HG02588 (cell line): ENCODE data around the gene OTUD3.
A peak's percentile ranks its signal among the peaks of the same experiment; 100 is the strongest.
"Not testable (repeated sequence)": the region's sequence is repeated elsewhere in the genome, so short reads cannot be mapped to it uniquely, and the experiment has no call there.

Source experiments
- ATAC-seq: cut with Tn5 transposase; IDR thresholded peaks from one replicate; pipeline ENCODE4 v1.9.1; 2021; ENCODE audit warnings: mild to moderate bottlenecking, moderate library complexity; ENCODE audit not compliant: unreplicated experiment

OTUD3 gene, protein sequence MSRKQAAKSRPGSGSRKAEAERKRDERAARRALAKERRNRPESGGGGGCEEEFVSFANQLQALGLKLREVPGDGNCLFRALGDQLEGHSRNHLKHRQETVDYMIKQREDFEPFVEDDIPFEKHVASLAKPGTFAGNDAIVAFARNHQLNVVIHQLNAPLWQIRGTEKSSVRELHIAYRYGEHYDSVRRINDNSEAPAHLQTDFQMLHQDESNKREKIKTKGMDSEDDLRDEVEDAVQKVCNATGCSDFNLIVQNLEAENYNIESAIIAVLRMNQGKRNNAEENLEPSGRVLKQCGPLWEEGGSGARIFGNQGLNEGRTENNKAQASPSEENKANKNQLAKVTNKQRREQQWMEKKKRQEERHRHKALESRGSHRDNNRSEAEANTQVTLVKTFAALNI

DNA sequence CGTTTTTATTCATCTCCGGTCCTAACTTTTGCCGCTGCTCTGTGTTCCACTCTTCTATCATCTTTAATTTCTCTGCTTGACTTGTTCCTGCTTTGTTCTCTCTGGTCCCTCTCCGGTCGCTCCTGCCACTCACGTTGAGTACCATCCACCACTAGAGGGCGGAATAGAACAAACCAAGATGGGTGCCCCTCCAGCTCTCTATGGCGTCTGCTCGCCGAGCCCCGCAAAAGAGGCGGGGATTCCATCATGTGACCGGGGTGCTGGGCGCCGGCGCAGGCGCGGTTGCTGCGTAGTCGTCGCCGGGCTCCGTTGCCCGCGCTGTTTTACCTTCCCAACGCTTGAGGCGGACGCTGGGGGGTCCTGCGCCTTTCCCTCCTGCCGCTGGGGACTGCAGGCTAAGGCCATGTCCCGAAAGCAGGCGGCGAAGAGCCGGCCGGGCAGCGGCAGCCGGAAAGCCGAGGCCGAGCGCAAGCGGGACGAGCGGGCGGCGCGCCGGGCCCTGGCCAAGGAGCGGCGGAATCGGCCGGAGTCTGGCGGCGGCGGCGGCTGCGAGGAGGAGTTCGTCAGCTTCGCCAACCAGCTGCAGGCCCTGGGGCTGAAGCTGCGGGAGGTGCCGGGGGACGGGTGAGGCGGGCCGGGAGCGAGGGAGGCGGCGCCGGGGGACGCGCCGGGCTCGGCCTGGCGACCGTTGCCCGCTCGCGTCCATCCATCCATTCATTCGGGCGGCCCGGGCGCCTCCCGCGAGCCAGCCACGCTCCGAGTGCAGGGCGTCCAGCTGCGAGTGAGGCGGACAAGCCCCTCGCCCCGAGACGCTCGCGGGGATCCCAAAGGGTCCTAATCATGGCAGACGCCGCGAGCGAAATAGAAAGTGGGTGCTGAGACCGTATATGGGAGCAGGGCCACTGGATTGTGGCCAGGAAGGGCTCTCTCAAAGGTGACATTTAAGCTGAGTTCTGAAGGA is at the start of gene OTUD3:
Gene OTUD3, plus strand, starts transcription at position 285 of the 961 bp plus-strand sequence. Its CDS starts 119 bp downstream, at position 404.
- ATAC-seq = peak; percentile 88

DNA sequence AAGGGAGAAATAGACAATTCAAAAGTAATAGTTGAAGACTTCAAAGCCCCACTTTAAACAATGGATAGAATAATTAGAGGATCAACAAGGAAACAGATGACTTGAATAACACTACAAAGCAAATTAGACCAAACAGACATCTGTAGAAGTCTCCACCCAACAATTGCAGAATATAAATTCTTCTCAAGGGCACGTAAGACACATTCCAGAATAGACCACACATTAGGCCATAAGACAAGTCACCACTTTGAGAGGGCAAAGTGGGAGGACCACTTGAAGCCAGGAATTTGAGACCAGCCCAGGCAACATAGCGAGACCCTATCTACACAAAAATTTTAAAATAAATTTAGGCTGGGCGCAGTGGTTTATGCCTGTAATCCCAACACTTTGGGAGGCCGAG is 46.6 kb upstream of the OTUD3 start:
- ATAC-seq = no peak

DNA sequence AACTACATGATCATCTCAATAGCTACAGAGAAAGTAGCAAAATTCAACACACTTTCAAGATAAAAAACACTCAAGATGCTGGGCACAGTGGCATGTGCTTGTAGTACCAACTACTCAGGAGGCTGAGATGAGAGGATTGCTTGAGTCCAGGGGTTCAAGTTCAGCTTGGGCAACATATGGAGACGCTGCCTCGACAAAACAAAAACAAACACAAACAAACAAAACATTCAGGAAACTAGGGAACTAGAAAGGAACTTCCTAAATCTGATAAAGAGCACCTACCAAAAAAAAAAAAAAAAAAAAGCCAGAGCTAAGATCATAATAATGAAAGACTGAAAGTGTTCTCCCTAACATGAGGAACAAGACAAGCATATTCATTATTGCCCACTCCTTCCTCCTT is 44.3 kb upstream of the OTUD3 start:
- ATAC-seq = no peak

DNA sequence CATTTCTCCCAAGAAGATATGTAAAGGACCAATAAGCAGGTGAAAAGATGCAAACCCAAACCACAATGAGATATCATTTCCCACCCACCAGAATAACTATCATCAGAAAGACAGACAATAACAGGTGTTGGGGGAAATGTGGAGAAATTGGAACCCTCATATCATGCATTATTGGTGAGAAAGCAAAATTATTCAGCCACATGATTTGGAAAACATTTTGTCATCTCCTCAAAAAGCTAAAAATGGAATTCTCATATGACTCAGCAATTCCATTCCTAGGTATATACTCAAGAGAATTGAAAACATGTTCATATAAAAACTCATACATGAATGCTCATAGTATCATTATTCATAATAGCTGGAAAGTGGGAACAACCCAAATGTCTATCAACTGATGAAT is 42.0 kb upstream of the OTUD3 start:
- no peak for ATAC-seq

DNA sequence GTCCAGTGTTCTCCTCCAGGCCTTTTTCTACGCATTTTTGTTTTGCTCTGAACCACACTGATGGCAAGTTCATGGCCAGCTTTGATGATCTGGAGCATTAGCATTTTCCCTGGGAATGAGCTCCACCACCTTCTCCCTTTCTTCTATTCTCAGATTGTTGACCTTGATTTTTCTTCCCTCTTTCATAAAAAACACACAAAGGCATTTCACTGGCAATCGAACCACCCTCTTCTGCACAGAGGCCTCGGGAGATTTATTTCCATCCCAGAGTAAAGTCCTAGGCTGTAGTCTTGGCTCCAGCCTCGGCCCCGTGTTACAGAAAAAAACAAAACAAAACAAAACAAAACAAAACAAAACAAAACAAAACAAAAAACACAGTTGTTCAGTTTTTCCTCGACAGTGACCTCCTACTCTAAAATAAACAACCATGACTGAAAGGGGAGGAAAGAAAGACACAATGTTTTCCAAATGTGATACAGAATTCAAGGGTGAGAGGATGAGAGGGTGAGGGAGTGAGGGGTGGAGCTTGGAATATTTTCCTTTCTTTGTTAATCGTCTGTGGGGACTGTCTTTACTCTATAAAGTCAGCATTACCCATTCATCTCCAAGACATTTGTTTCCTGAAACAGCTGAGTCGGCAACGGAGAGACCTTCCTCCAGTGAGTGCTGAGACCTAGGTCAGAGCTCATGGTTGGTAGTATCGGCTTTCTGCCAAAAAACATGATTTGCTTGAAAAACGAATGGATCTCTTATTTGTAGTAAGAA is 37.3 kb upstream of the OTUD3 start:
- ATAC-seq = no peak

DNA sequence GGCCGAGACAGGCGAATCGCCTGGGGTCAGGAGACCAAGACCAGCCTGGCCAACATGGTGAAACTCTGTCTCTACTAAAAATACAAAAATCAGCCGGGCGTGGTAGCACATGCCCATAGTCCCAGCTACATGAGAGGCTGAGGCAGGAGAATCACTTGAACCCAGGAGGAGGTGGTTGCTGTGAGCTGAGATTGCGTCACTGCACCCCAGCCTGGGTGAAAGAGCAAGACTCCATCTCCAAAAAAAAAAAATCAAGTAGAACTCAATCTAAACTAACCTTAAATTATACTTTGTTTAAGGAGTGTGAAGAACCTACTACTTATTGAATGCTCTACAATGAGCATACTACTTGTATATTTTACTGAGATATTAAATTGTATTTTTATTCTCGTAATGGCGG is 36.6 kb upstream of the OTUD3 start:
- no peak for ATAC-seq

DNA sequence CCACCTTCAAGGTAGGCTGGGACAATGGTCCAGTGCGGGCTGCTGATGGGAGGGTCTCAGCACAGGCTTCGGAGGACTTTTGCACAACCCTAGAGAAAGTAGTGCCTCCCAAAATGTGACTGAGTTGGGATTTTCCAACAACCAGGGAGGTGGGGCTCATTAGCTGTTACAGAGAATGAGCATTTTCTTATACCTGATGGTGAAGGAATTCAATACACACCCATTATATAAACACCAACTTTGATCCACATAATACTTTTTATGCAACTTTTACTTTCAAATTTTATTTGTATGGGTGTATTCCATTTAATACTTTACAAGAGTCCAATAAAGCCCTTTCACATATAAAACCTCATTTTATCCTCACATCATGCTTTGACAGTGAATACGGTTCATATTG is 35.9 kb upstream of the OTUD3 start:
- ATAC-seq = no peak

DNA sequence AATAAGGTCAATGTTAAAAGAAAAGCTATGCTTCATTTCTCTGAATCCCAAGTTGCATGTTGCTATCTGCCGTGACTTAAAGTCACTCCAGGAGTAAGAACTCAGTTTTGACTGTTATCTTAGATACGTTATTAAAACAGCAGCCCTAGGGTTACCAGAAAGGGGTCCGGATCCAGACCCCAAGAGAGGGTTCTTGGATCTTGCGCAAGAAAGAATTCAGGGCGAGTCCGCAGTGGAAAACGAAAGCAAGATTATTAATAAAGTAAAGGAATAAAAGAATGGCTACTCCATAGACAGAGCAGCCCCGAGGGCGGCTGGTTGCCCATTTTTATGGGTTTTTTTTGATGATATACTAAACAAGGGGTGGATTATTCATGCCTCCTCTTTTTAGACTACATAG is 34.9 kb upstream of the OTUD3 start:
- not testable (repeated sequence) for ATAC-seq

DNA sequence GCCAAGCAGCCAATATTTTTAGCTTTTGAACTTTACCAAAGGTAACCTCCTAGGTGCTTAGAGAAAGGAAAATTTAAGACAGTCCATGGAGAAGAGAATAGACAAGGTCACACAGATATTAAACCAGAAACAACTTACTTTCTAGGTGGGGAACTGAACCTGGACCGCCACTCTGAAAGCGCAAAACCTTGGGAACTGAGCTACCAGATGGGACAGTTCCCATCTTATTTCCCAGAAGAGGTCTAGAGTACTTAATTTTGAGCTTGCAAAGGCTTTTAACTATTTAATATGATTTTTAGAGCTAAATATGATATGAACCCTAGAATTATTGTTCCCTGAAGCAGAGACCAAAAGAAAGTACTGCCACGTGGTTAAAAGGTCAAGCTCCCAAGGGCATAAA is 32.9 kb upstream of the OTUD3 start:
- ATAC-seq = not testable (repeated sequence)

DNA sequence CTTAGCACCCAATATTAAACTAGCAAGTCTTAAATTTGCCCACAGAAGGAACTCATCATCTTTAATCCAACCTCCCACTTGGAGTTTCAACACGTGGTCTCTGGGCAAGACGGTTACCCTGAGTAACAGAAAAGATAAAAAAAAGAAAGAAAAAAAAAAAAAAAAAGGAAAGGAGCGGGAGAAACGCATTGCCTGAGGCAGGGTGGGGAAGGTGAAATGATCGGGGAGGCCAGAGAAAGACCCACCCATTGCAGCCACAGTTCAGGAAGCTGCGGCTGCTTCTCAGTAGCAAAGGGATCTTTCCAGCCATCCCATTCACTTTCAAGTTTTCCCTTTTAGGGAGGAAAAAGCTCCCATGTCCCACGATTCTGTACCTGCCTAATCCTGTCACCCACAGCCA is 32.0 kb upstream of the OTUD3 start:
- no peak for ATAC-seq

DNA sequence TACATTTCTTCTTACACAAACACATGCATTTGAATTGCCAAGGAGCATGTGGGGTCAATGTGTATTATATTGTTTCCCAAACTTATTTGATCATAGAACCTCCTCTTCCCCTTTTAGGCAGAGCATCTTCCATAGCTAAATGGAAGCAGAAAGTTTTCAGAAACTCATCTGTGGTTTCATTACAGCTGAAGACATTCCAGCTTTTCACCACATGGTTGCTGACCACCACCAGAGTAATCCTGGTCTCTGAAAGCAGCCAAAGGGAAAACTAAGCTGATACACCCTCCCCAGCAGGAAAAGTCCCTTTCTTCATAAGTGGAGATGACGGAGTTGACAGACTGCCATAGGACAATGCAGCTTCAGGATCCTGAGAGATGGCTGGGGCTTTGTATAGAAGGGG is 30.2 kb upstream of the OTUD3 start:
- ATAC-seq = no peak

DNA sequence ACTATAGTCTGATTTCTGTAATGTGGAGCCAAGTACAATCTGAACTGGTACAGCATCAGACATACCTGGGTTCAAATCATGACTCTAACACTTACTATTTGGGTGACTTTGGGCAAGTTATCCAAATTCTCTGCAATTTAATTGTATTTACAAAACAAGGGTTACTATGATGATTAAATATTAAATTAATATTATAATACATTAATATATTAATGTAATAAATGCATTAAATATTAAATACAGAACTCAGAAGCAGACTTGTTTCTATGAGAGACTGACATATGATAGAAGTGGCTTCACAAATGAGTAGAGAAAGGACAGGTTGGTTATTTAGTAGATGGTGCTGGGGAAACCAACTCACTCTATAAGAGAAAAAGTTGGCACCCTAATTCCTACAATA is 27.3 kb upstream of the OTUD3 start:
- no peak for ATAC-seq

DNA sequence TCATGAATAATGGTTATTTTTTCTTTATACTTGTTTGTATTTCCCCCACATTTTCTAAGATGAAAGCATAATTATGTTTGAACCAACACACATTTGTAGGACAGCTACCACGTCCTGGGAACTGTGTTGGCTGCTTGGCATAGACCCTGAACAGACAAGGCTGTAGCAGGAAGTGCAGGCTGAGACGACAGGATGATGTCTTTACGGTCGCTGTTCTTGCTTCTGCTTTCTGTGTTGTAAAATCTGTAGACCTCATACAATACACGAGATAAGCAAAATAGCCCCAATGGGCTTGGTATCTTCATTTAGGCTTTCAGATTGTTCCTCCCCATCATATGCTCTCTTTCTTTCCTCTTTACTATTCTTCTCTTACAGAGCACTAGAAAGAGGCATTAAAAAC is 23.3 kb upstream of the OTUD3 start:
- no peak for ATAC-seq

DNA sequence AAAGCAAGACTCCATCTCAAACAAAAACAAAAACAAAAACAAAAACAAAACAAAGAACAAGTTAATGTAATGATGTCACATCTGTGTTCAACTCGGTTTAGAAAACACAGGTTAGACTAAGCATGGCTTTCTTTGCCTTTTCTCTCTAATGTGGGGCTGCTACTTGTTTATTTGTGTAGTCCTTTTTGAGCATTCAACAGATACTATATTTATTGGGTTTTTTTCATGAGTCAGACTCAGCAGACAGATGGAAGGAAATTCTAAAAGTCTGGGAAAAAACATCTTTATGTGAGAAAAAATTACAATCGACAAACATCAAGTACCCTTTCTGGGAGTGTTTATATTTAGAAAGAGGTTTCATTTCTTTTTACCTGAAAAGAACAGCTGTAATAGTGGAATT is 22.3 kb upstream of the OTUD3 start:
- ATAC-seq = no peak

DNA sequence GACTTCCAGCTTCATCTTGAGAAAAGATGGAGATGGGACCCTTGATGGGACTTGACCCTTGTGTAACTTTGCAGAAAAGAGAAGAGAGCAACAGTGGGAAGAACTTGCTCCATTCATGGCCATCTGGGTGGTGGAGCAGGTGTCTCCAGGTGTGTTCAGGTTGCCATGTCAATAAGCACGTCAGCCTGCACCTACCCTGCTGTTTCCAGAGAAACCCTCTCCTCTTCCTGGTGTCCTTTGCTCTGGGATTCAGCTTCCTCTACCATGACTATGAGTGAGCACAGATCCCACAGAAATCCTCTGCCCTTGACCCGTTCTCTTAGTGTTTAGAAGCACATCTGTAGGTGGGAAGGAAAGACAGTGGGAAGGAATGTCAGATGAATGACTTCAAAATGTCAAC is 21.8 kb upstream of the OTUD3 start:
- no peak for ATAC-seq

DNA sequence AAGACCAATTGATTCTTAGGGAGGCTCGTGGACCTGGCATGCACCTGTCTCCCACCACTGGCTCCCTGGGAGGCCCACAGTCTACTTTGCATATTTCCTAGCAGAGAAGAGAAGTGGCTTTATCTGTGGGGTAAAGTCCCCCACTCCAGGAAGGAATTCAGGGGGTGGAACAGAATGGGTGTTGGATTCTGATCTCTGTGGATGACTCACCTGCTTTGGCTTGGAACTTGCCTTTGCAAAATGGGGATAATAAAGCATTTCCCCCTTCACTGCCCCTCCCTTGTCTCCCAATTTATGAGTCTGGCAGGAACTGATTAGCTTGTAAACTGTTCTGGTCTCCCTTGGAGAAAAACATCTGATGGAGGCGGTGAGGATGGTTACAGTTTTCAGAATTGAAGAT is 21.2 kb upstream of the OTUD3 start:
- ATAC-seq = no peak

DNA sequence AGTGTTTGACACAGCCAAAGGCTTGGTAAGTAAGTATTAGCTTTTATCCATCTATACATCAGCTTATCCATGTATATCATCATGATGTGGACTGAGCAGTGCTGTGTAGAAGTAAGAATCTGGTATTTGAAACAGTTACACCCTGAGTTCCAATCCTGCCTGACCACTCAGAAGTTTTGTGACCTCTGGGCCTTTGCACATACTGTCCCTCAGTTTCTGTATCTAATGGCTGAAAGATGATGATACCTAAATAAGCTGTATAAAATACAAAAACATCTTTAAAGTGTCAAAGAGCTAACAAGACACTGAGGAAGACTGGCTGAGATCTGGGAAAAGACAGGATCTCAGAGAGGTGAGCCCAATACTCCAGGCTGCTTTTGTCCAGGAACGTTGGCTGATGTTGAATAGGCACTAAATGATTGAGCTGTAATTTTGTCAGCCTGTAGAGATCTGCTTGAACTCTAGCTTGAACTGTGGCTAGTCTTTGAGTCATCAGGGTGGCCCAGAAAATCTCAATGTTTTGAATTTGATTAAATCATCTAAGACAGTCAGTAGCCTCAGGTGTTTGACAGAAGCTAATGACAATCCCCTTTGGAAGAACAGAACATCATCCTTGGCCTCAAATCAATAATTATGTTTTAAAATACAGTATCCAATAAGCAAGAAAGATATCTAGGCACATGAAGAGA is 20.2 kb upstream of the OTUD3 start:
- ATAC-seq = no peak

DNA sequence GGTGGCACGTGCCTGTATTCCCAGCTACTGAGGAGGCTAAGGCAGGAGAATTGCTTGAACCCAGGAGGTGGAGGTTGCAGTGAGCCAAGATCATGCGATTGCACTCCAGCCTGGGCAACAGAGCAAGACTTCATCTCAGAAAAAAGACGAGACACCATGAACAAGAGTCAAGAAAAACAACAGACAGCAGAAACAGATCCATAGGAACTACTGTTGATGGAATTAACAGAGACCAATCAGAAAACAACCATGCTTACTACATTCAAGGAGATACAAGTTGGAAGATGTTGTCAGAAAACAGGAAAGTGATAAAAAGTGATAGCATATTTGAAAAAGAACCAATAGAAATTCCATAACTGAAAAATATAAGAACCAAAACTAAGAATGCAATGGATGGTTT is 19.3 kb upstream of the OTUD3 start:
- no peak for ATAC-seq

DNA sequence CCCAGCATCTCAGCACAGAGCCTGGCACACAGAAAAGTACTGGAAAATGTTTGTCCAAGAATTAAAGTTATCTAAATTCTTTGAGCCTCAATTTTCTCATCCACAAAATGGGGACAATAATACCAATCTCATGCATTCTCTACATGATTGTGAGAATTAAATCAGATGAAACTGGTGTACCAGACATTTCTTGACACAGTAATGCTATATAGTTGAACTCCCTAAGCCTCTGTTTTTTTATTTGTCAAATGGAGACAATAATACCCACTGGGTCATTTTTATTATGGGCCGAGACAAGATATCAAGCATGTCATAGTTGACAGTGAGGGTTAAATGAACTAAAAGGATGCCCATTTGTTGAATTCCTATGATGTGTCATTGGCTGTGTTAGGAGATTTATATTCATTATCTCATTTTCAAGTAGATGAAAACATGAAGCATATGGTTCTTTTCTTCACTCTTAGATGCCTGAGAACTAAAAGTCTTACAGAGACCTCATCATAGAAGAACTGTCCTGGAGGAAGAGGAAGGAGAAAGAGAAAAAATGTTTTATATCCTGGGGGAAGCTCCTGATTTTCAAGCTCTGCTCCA is 17.5 kb upstream of the OTUD3 start:
- ATAC-seq = no peak

DNA sequence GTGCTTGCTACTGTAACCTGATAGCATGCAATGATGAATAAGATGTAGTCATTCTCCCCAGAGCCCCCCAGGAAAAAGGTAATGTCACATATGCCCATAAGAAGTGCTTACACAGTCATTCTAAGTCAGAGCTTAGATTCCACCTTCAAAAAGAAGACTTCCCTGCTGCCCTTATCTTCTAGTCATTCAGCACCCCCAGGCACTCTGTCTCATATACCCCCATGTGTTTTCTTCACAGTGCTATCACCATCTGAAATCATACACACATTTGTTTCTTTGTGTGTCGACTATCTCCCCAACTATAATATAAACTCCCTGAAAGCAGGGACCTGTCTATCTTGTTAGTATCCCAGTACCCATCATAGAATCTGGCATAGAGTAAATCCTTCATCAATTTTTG is 16.2 kb upstream of the OTUD3 start:
- ATAC-seq = no peak
